Fibroblast of pulmonary artery (primary cell): ENCODE results near the gene CSMD2.

ENCODE experiments used
- DNase-seq: peaks from one replicate; pipeline ENCODE4 v3.0.0-alpha.2; 2010; ENCODE audit warnings: low read depth
- H3K4me3 ChIP-seq: replicated peaks from 2 replicates; pipeline ENCODE4 v1.5.1; 2011; ENCODE audit warnings: low read depth, mild to moderate bottlenecking, control low read depth, low read length, moderate library complexity
- CTCF ChIP-seq: IDR thresholded peaks from 2 replicates; pipeline ENCODE4 v1.5.1; 2011; ENCODE audit warnings: mild to moderate bottlenecking, control low read depth, low read length, inconsistent platforms; ENCODE audit errors: missing control alignments

Gene CSMD2

GRCh38 chr1:33588726-33589125, 576.3 kb downstream of the CSMD2 start:
- no peak for DNase-seq
- no peak for TF ChIP-seq CTCF
- no peak overlapping the region for H3K4me3 ChIP-seq

DNA sequence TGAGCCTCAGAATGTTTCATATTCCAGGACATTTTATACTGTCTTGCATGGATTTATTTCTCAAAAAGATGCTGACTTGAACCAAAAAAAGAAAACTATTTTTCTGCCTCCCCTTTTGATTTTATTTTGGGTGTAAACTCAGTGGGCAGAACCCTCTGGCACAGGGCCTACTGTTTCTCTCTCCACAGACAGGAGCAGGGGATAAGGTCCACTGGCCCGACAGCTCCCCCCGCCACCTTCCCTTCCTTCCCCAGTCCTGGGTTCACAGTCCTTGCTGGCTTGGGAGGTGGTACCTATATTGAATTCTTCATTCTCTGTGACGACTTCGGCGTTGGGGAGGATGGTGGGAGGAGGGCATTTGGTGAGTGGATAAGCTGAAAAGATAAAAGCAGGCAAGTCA, 578.2 kb downstream of the CSMD2 start:
- TF ChIP-seq CTCF = no peak
- H3K4me3 ChIP-seq = no peak overlapping the region
- DNase-seq = no peak

- TF ChIP-seq CTCF = no peak
- H3K4me3 ChIP-seq = no peak overlapping the region
- DNase-seq = no peak
Observed at GRCh38 chr1:33586106-33586505, 578.9 kb downstream of the CSMD2 start.

DNA sequence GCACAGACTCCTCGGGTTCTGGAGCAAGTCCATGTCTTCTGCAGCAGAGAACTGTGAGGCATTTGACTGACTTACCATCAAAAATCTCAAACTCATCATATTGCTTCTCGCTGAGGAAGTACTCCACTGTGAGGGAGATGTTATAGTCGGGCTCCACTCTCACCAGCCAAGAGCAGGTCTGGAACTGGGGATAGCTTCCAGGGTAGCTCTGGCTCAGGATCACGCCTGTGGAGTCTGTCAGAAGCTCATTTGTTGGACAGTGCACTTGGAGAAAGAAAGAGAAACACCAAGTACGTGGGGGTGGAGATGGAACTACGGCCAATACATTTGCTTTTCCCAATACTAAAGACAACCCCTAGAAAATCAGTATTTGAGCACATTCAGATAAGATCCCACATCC, 581.5 kb downstream of the CSMD2 start:
- DNase-seq = no peak
- H3K4me3 ChIP-seq = no peak overlapping the region
- no peak for TF ChIP-seq CTCF

DNA sequence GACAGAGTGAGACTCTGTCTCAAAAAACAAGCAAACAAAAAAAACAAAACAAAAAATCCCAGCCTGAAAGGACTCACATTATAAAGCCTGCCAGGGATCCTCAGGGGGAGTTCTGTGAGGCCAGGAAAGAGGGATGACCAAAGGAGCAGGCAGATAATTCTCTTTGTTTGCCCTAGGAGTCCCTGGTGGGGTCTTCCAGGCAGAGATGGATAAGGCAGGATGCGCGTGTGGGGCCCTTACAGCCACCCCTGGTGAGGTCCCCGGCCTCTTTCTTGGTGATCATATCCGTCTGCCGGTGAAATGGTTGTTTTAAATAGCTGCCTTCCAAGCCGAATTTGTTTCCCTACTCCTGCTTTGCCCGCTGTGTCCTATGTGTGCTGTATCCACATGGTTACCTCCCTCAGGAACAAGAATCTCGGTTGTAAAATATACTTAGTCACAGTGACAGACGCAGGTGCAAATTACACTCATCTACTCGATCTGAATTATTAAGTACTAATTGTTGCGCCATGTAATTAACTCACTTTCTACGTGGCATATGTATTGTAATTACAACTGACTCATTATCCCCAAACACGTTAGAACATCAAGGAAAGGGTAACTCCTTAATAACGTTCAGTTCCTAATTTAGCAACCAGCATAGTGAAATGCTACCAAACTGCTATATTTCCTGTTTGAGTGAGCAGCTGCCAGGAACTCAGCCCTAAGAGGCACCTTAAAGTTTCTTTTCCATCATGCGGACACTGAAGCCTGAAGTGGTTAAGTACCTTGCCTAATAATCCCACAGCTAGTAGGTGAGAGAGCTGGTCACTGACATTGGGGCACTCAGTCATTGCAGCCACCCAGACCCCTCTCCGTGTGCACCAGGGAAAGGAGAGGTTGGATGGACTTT, 586.2 kb downstream of the CSMD2 start:
- H3K4me3 ChIP-seq = no peak overlapping the region
- no peak for DNase-seq
- TF ChIP-seq CTCF = no peak

- no peak overlapping the region for H3K4me3 ChIP-seq
- DNase-seq = no peak
- no peak for TF ChIP-seq CTCF
Observed at GRCh38 chr1:33577663-33578062, 587.4 kb downstream of the CSMD2 start.

GRCh38 chr1:33576821-33577599, 588.0 kb downstream of the CSMD2 start:
- no peak overlapping the region for H3K4me3 ChIP-seq
- no peak for DNase-seq
- no peak for TF ChIP-seq CTCF
